ENCODE results near the gene TRIM32. TPM values are rescaled to one million over a fixed set of nuclear protein-coding genes. Genes with fewer than 3 reads are reported as not detected.

The TRIM32 gene
- polyA plus RNA-seq, 1 of the 3 experiments (the other 2 are of a cell fraction) = 10.2 TPM

DNA sequence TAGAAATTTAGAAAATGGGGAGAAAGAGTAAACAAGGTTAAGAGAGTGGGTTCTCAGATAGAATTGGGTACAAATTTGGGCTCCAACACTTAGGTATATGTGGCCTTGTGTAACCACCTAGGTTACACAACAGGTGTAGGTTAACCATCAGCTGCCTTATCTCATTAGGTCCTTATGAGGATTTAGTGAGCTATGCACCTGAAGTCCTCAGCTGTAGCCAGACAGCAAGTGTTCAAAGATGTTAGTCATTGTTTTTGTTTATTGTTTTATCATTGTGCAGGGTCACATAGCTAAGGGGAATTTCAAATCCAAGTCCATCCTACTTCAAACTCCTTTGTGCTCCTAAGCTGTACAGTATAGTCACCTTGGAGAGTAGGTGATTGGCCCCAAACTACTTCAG is 970 bp upstream of the TRIM32 start:
- Histone ChIP-seq H3K36me3 (replicated peaks in 1 of 2; ENCODE audit: control insufficient read depth in 1 of 2, insufficient read depth in 2 of 2, low read length in 1 of 2) (peaks cover 0 to 6% of the 10 kb centered on the region in 2 experiments), H3K27ac (ENCODE audit: low read depth in 2 of 2, low read length in 1 of 2) (no peak overlapping the region; a peak in 1 of 4 replicates)
- TF ChIP-seq ZBTB33 (IDR thresholded peaks at IDR 0.05; ENCODE audit: borderline replicate concordance, low read depth) (no peak), CTCF (IDR thresholded peaks at IDR 0.05) (no peak), NRF1 (IDR thresholded peaks at IDR 0.05; ENCODE audit: low read depth, low read length) (no peak), SIN3A (IDR thresholded peaks at IDR 0.05; ENCODE audit: borderline replicate concordance, low read depth, low read length) (no peak), NFIC (IDR thresholded peaks at IDR 0.05; ENCODE audit: borderline replicate concordance) (no peak), EZH2phosphoT487 (IDR thresholded peaks at IDR 0.05; ENCODE audit: borderline replicate concordance, low read depth) (no peak), YY1 (IDR thresholded peaks at IDR 0.05; ENCODE audit: low read depth) (no peak), CHD2 (IDR thresholded peaks at IDR 0.05; ENCODE audit: low read length, partially characterized antibody) (no peak), JUND (IDR thresholded peaks at IDR 0.05) (no peak), IRF3 (IDR thresholded peaks at IDR 0.05; ENCODE audit: low read depth, low read length) (no peak), USF2 (IDR thresholded peaks at IDR 0.05; ENCODE audit: borderline replicate concordance, low read depth, low read length) (no peak), RXRA (IDR thresholded peaks at IDR 0.05; ENCODE audit: borderline replicate concordance, low read depth) (no peak), MXI1 (IDR thresholded peaks at IDR 0.05; ENCODE audit: low read depth, low read length) (no peak), FOXJ3 (CRISPR knock-in tag; IDR thresholded peaks at IDR 0.05) (no peak), FOSL2 (IDR thresholded peaks at IDR 0.05; ENCODE audit: borderline replicate concordance, low read depth) (no peak), PBX3 (IDR thresholded peaks at IDR 0.05) (no peak), GATA2 (CRISPR knock-in tag; IDR thresholded peaks at IDR 0.05) (no peak)
- TF ChIP-seq, protein P1, sequence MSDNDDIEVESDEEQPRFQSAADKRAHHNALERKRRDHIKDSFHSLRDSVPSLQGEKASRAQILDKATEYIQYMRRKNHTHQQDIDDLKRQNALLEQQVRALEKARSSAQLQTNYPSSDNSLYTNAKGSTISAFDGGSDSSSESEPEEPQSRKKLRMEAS (IDR thresholded peaks at IDR 0.05; ENCODE audit: low read depth) = no peak

More for the DNA sequence above, 970 bp upstream of the TRIM32 start:
- Histone ChIP-seq H3K4me1 (ENCODE audit: control insufficient read depth in 1 of 2, insufficient read depth in 2 of 2, low read depth in 1 of 2, low read length in 1 of 2) (peaks cover 8 to 19% of the 10 kb centered on the region in 2 experiments; a peak in 3 of 4 replicates), H4K20me1 (ENCODE audit: insufficient read depth) (peaks cover 16% of the 10 kb centered on the region), H2AFZ (ENCODE audit: low read depth) (peak overlapping the region; percentile 96; the same call in 1 of the 2 replicates), H3K79me2 (ENCODE audit: insufficient read depth) (peaks cover 38% of the 10 kb centered on the region), H3F3A (replicated peaks; ENCODE audit: insufficient read depth) (peaks cover 6% of the 10 kb centered on the region), H3K4me2 (peak overlapping the region; percentile 92), H3K9me2 (no peaks in the 10 kb centered on the region), H3K9me3 (0 out of 2 replicates have a peak, but pooled peaks cover 6% of the 10 kb centered on the region), H3K9ac (0 out of 2 replicates have a peak overlapping the region, but pooled peaks have one; percentile 78), H3K27me3 (ENCODE audit: insufficient read depth) (no peaks in the 10 kb centered on the region), H3K4me3 (ENCODE audit: low read depth in 2 of 2, low read length in 1 of 2) (peak overlapping the region; percentile 83 to 84; a peak in 2 of 4 replicates)
- ChIA-PET CTCF (interaction anchor here (1.0 kb wide), 2 partner anchors 81 to 803 kb away, joined by 3 read pairs; no protein-coding TSS in a partner anchor), POLR2A (no interaction called here)
- no peak for DNase-seq
